ENCODE measurements around the gene MRPL22. TPM values are rescaled to one million over a fixed set of nuclear protein-coding genes. Genes with fewer than 3 reads are reported as not detected.

MRPL22 gene
- total and polyA plus RNA-seq, 2 of the 13 experiments (the other 11 are each of a cell fraction or from before 2014, with no cell fraction given) = 66.8 to 84.8 TPM

DNA sequence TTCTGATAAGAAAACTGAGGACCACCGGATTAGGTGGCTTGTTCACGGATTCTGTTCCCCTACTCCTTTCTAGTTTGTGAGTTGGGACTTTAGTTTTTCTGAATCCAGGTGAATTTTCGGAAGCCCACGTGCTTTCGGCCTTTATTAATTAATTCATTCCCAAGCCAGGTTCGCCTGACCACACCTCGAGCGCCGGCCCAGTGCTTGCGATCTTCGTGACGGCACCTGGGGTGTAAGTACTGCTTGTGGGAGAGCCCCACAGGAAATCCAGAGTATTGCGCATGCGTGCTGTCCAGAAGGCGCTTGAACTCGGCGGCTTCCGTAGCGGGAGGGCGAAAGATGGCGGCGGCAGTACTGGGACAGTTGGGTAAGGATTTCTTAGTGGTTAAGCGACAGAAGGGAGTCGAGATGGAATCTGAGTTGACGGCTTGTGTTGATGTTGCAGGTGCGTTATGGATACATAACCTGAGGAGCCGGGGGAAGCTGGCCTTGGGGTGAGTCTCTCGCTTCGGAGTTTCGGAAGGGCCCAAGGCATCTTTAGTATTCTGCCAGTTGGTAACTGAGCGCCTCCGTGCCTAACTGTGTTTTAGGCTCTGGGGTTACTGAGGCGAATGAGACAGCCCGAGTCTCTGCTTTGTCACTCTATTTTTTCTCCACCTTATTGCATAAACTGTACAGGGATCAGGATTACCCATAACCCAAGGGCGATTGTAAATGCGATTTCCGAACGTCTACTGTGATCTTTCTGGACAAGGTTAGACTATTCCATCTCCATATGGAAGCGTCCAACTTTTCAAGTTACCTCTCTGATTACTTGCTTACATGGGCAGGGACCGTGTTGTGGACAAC lies at the start of gene MRPL22 (continued):
- TF ChIP-seq, protein P1, sequence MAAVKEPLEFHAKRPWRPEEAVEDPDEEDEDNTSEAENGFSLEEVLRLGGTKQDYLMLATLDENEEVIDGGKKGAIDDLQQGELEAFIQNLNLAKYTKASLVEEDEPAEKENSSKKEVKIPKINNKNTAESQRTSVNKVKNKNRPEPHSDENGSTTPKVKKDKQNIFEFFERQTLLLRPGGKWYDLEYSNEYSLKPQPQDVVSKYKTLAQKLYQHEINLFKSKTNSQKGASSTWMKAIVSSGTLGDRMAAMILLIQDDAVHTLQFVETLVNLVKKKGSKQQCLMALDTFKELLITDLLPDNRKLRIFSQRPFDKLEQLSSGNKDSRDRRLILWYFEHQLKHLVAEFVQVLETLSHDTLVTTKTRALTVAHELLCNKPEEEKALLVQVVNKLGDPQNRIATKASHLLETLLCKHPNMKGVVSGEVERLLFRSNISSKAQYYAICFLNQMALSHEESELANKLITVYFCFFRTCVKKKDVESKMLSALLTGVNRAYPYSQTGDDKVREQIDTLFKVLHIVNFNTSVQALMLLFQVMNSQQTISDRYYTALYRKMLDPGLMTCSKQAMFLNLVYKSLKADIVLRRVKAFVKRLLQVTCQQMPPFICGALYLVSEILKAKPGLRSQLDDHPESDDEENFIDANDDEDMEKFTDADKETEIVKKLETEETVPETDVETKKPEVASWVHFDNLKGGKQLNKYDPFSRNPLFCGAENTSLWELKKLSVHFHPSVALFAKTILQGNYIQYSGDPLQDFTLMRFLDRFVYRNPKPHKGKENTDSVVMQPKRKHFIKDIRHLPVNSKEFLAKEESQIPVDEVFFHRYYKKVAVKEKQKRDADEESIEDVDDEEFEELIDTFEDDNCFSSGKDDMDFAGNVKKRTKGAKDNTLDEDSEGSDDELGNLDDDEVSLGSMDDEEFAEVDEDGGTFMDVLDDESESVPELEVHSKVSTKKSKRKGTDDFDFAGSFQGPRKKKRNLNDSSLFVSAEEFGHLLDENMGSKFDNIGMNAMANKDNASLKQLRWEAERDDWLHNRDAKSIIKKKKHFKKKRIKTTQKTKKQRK (IDR thresholded peaks at IDR 0.05; ENCODE audit: low read length) = no peak
- TF ChIP-seq, protein P2, sequence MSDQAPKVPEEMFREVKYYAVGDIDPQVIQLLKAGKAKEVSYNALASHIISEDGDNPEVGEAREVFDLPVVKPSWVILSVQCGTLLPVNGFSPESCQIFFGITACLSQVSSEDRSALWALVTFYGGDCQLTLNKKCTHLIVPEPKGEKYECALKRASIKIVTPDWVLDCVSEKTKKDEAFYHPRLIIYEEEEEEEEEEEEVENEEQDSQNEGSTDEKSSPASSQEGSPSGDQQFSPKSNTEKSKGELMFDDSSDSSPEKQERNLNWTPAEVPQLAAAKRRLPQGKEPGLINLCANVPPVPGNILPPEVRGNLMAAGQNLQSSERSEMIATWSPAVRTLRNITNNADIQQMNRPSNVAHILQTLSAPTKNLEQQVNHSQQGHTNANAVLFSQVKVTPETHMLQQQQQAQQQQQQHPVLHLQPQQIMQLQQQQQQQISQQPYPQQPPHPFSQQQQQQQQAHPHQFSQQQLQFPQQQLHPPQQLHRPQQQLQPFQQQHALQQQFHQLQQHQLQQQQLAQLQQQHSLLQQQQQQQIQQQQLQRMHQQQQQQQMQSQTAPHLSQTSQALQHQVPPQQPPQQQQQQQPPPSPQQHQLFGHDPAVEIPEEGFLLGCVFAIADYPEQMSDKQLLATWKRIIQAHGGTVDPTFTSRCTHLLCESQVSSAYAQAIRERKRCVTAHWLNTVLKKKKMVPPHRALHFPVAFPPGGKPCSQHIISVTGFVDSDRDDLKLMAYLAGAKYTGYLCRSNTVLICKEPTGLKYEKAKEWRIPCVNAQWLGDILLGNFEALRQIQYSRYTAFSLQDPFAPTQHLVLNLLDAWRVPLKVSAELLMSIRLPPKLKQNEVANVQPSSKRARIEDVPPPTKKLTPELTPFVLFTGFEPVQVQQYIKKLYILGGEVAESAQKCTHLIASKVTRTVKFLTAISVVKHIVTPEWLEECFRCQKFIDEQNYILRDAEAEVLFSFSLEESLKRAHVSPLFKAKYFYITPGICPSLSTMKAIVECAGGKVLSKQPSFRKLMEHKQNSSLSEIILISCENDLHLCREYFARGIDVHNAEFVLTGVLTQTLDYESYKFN (CRISPR knock-in tag; conservative IDR thresholded peaks at IDR 0.05) = peak; percentile 31
- TF ChIP-seq DPF2 (CRISPR knock-in tag; IDR thresholded peaks at IDR 0.05; ENCODE audit: borderline replicate concordance, low read depth) (no peak), NFKBIZ (CRISPR knock-in tag; IDR thresholded peaks at IDR 0.05) (peak; percentile 47; the same call in 1 of the 2 replicates), ZNF335 (CRISPR knock-in tag; IDR thresholded peaks at IDR 0.05) (no peak), RELA (CRISPR knock-in tag; IDR thresholded peaks at IDR 0.05) (no peak), ZBTB38 (CRISPR knock-in tag; IDR thresholded peaks at IDR 0.05) (peak; percentile 59), IKZF4 (CRISPR knock-in tag; IDR thresholded peaks at IDR 0.05; ENCODE audit: borderline replicate concordance, low read depth, not compliant biosample characterization) (no peak), ZNF136 (CRISPR knock-in tag; IDR thresholded peaks at IDR 0.05; ENCODE audit: low read depth) (no peak), ZNF263 (CRISPR knock-in tag; IDR thresholded peaks at IDR 0.05) (no peak), ZNF264 (CRISPR knock-in tag; IDR thresholded peaks at IDR 0.05) (0 out of 2 replicates have a peak, but pooled peaks have one; percentile 41), PHB2 (IDR thresholded peaks at IDR 0.05; ENCODE audit: partially characterized antibody) (no peak), ZSCAN21 (CRISPR knock-in tag; IDR thresholded peaks at IDR 0.05; ENCODE audit: borderline replicate concordance) (no peak), NFE2 (CRISPR knock-in tag; IDR thresholded peaks at IDR 0.05) (no peak), CEBPG (CRISPR knock-in tag; IDR thresholded peaks at IDR 0.05) (peak; percentile 32; the same call in 1 of the 2 replicates), HHEX (CRISPR knock-in tag; IDR thresholded peaks at IDR 0.05) (no peak), ZMYM2 (CRISPR knock-in tag; IDR thresholded peaks at IDR 0.05) (no peak; the same call in 1 of the 2 replicates), ZNF644 (CRISPR knock-in tag; IDR thresholded peaks at IDR 0.05; ENCODE audit: low read depth) (peak; percentile 75; the same call in 1 of the 2 replicates), REL (CRISPR knock-in tag; conservative IDR thresholded peaks at IDR 0.05) (0 out of 2 replicates have a peak, but pooled peaks have one; percentile 45)
- TF ChIP-seq, protein P3, sequence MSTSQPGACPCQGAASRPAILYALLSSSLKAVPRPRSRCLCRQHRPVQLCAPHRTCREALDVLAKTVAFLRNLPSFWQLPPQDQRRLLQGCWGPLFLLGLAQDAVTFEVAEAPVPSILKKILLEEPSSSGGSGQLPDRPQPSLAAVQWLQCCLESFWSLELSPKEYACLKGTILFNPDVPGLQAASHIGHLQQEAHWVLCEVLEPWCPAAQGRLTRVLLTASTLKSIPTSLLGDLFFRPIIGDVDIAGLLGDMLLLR (CRISPR knock-in tag; IDR thresholded peaks at IDR 0.05) = no peak
- TF ChIP-seq, protein P4, sequence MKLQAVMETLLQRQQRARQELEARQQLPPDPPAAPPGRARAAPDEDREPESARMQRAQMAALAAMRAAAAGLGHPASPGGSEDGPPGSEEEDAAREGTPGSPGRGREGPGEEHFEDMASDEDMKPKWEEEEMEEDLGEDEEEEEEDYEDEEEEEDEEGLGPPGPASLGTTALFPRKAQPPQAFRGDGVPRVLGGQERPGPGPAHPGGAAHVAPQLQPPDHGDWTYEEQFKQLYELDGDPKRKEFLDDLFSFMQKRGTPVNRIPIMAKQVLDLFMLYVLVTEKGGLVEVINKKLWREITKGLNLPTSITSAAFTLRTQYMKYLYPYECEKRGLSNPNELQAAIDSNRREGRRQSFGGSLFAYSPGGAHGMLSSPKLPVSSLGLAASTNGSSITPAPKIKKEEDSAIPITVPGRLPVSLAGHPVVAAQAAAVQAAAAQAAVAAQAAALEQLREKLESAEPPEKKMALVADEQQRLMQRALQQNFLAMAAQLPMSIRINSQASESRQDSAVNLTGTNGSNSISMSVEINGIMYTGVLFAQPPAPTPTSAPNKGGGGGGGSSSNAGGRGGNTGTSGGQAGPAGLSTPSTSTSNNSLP (IDR thresholded peaks at IDR 0.05; ENCODE audit: low read depth, low read length) = no peak; the same call in 1 of the 2 replicates
